ENCODE data around the gene GNB1.
"Not testable (repeated sequence)": the region's sequence is repeated elsewhere in the genome, so short reads cannot be mapped to it uniquely, and the experiment has no call there.

Gene GNB1

GRCh38 chr1:1752190-1752589, 138.7 kb downstream of the GNB1 start:
- in situ Hi-C loops (cut with MboI; ENCODE audit: low sequenced_read_pairs): no loop called here

- in situ Hi-C loops (cut with MboI; ENCODE audit: low sequenced_read_pairs): not testable (repeated sequence)
Observed at GRCh38 chr1:1749941-1750340, 140.9 kb downstream of the GNB1 start.

- in situ Hi-C loops (cut with MboI; ENCODE audit: low sequenced_read_pairs): no loop called here
Observed at GRCh38 chr1:1748686-1749321, 142.1 kb downstream of the GNB1 start.

GRCh38 chr1:1746566-1746909, 144.3 kb downstream of the GNB1 start:
- in situ Hi-C loops (cut with MboI; ENCODE audit: low sequenced_read_pairs): not testable (repeated sequence)

- in situ Hi-C loops (cut with MboI; ENCODE audit: low sequenced_read_pairs): not testable (repeated sequence)
Observed at GRCh38 chr1:1745651-1746565, 145.0 kb downstream of the GNB1 start.

GRCh38 chr1:1742529-1742928, 148.4 kb downstream of the GNB1 start:
- in situ Hi-C loops (cut with MboI; ENCODE audit: low sequenced_read_pairs): not testable (repeated sequence)

- in situ Hi-C loops (cut with MboI; ENCODE audit: low sequenced_read_pairs): not testable (repeated sequence)
Observed at GRCh38 chr1:1741013-1741412, 149.9 kb downstream of the GNB1 start.

GRCh38 chr1:1738799-1739337, 152.0 kb downstream of the GNB1 start:
- in situ Hi-C loops (cut with MboI; ENCODE audit: low sequenced_read_pairs): not testable (repeated sequence)

- in situ Hi-C loops (cut with MboI; ENCODE audit: low sequenced_read_pairs): not testable (repeated sequence)
Observed at GRCh38 chr1:1737675-1738590, 153.0 kb downstream of the GNB1 start.
